ENCODE data around the gene DNAAF1.
"Not testable (repeated sequence)": the region's sequence is repeated elsewhere in the genome, so short reads cannot be mapped to it uniquely, and the experiment has no call there.

The DNAAF1 gene

DNA sequence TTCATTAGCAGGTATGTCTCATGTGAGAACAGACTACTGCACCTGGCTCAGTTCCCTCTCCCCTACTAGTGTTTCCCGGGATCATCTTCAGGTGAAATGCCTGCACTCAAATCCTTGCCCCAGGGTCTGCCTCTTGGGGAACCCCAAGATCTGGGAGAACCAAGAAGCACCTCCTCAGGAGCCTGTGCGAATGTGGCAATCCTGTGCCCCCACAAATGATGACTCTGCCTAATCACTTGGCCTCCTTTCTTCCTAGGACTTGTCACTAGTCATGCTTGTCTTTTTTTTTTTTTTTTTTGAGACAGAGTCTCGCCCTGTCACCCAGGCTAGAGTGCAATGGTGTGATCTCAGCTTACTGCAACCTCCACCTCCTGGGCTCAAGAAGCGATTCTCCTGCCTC lies 67.5 kb downstream of the DNAAF1 start:
- Histone ChIP-seq H3K36me3 (ENCODE audit: control insufficient read depth, insufficient read depth, low read length) (no peaks in the 10 kb centered on the region), H3K27me3 (ENCODE audit: control insufficient read depth, insufficient read depth, low read length) (no peaks in the 10 kb centered on the region), H3K4me1 (ENCODE audit: control insufficient read depth, insufficient read depth, low read length) (no peaks in the 10 kb centered on the region), H3K9ac (ENCODE audit: low read length) (no peak overlapping the region), H3K27ac (ENCODE audit: low read depth, low read length) (no peak overlapping the region), H3K4me3 (ENCODE audit: low read length) (no peak overlapping the region)

DNA sequence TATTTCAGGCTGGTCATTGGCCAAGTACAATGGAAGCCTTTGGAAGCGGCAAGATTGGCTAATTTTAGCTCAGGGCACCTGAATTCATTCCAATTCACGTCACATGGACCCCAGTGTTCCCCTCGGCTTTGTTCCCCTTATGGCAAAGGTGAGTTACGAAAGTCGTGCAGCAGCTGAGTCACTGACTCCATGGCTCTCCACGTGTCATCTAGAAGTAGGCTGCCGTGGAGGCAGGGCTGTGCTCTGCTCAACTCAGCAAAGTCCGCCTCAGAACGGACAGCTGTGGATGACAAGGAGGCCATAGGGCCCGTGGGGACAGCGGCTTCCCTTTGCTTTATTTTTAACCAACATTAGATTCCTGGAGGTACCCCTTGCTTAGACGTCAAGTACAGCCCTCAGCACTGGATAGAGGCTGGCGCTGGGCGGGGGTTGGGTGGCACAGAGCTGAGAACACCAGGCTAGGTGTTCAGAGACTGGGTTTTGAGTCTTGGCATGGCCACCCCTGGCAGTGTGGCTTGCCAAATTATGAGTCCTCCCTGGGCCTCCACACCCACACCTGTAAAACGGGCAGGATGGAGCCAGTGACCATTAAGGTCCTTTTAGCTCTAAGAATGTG lies 69.5 kb downstream of the DNAAF1 start:
- H3K27ac ChIP-seq (ENCODE audit: low read depth, low read length): no peak overlapping the region
- H3K36me3 ChIP-seq (ENCODE audit: control insufficient read depth, insufficient read depth, low read length): no peaks in the 10 kb centered on the region
- H3K4me1 ChIP-seq (ENCODE audit: control insufficient read depth, insufficient read depth, low read length): no peaks in the 10 kb centered on the region
- no peaks in the 10 kb centered on the region for H3K27me3 ChIP-seq (ENCODE audit: control insufficient read depth, insufficient read depth, low read length)
- H3K4me3 ChIP-seq (ENCODE audit: low read length): no peak overlapping the region
- no peak overlapping the region for H3K9ac ChIP-seq (ENCODE audit: low read length)

DNA sequence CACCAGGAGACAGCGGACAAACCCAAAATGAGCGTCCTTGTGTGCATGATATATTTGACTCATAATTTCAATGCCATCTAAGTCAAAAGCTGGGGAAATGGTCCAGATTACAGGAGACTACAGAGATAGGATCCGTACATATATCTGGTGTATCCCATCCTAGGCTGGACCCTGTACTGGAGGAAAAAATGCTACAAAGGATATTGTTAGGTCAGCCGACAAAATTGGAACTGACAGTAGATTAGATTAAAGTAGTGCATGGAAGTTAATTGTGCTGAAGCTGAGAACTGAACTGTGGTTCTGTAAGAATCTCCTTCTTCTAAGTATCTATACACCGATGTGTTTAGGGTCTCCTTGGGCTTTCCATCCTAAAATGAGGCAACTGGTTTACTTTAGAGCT lies 70.4 kb downstream of the DNAAF1 start:
- no peaks in the 10 kb centered on the region for H3K36me3 ChIP-seq (ENCODE audit: control insufficient read depth, insufficient read depth, low read length)
- H3K27me3 ChIP-seq (ENCODE audit: control insufficient read depth, insufficient read depth, low read length): no peaks in the 10 kb centered on the region
- H3K27ac ChIP-seq (ENCODE audit: low read depth, low read length): no peak overlapping the region
- H3K4me1 ChIP-seq (ENCODE audit: control insufficient read depth, insufficient read depth, low read length): no peaks in the 10 kb centered on the region
- H3K4me3 ChIP-seq (ENCODE audit: low read length): no peak overlapping the region
- no peak overlapping the region for H3K9ac ChIP-seq (ENCODE audit: low read length)

DNA sequence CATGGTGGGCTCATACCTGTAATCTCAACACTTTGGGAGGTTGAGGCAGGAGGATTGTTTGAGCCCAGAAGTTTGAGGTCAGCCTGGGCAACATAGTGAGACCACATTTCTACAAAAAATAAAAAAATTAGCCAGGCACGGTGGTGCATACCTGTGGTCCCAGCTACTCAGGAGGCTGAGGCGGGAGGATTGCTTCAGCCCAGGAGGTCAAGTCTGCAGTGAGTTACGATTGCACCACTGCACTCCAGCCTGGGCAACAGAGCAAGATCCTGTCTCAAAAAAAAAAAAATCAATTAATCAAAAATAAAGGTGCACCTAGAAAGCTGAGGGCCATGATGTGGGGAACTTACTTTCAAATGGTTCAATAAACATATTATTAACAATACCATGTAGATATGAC lies 71.0 kb downstream of the DNAAF1 start:
- H3K27ac ChIP-seq (ENCODE audit: low read depth, low read length); H3K9ac ChIP-seq (ENCODE audit: low read length); H3K27me3 ChIP-seq (ENCODE audit: control insufficient read depth, insufficient read depth, low read length); H3K36me3 ChIP-seq (ENCODE audit: control insufficient read depth, insufficient read depth, low read length); H3K4me3 ChIP-seq (ENCODE audit: low read length); H3K4me1 ChIP-seq (ENCODE audit: control insufficient read depth, insufficient read depth, low read length): not testable (repeated sequence)

- H3K4me1 ChIP-seq (ENCODE audit: control insufficient read depth, insufficient read depth, low read length): no peaks in the 10 kb centered on the region
- no peak overlapping the region for H3K27ac ChIP-seq (ENCODE audit: low read depth, low read length)
- H3K36me3 ChIP-seq (ENCODE audit: control insufficient read depth, insufficient read depth, low read length): no peaks in the 10 kb centered on the region
- no peaks in the 10 kb centered on the region for H3K27me3 ChIP-seq (ENCODE audit: control insufficient read depth, insufficient read depth, low read length)
- no peak overlapping the region for H3K4me3 ChIP-seq (ENCODE audit: low read length)
- H3K9ac ChIP-seq (ENCODE audit: low read length): no peak overlapping the region
These were observed 73.2 kb downstream of the DNAAF1 start for GRCh38 chr16:84218176-84218823.

DNA sequence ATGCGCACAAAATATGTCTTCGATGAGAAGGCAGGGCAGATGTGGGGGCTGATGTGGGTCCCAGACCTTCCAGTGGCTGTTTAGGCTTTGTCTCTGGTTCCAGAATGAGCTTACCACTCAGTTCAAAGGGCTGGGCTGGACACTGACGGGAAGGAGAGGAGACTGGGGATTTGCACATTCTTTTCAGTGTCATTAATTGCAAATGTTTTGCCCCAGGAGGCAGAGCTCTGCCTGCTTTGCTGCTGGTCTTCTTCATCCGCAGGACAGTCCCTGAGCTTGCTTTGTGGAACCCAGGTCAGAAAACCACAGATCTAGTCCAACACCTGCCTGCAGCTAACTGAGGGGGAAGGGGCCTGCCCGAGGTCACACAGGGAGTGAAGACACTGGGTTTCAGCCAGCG lies 73.8 kb downstream of the DNAAF1 start:
- Histone ChIP-seq H3K4me1 (ENCODE audit: control insufficient read depth, insufficient read depth, low read length) (no peaks in the 10 kb centered on the region), H3K9ac (ENCODE audit: low read length) (no peak overlapping the region), H3K36me3 (ENCODE audit: control insufficient read depth, insufficient read depth, low read length) (no peaks in the 10 kb centered on the region), H3K27ac (ENCODE audit: low read depth, low read length) (no peak overlapping the region), H3K4me3 (ENCODE audit: low read length) (no peak overlapping the region), H3K27me3 (ENCODE audit: control insufficient read depth, insufficient read depth, low read length) (no peaks in the 10 kb centered on the region)

- no peak overlapping the region for H3K9ac ChIP-seq (ENCODE audit: low read length)
- H3K27ac ChIP-seq (ENCODE audit: low read depth, low read length): no peak overlapping the region
- no peak overlapping the region for H3K4me3 ChIP-seq (ENCODE audit: low read length)
- no peaks in the 10 kb centered on the region for H3K4me1 ChIP-seq (ENCODE audit: control insufficient read depth, insufficient read depth, low read length)
- no peaks in the 10 kb centered on the region for H3K36me3 ChIP-seq (ENCODE audit: control insufficient read depth, insufficient read depth, low read length)
- no peaks in the 10 kb centered on the region for H3K27me3 ChIP-seq (ENCODE audit: control insufficient read depth, insufficient read depth, low read length)
These were observed 75.7 kb downstream of the DNAAF1 start for GRCh38 chr16:84220851-84221250.

DNA sequence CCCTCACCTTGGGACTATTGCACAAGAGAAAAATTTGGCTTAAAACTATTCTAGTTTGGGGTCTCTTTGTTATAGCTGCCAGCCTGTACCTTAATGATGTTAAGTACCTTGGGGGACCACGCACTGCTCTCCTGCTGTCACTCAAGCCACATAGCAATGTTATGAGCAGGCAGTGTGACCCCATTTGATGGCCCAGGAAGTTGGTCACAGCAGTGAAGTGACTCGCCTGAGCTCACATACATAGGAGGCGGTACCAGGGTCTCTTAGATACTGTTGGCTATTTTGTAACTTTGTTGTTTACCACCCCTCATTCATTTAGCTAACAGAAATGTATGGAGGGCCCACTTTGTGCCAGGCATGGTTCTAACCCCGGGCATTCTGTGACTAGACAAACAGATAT lies 78.3 kb downstream of the DNAAF1 start:
- H3K4me1 ChIP-seq (ENCODE audit: control insufficient read depth, insufficient read depth, low read length): peaks cover 2% of the 10 kb centered on the region
- no peaks in the 10 kb centered on the region for H3K27me3 ChIP-seq (ENCODE audit: control insufficient read depth, insufficient read depth, low read length)

DNA sequence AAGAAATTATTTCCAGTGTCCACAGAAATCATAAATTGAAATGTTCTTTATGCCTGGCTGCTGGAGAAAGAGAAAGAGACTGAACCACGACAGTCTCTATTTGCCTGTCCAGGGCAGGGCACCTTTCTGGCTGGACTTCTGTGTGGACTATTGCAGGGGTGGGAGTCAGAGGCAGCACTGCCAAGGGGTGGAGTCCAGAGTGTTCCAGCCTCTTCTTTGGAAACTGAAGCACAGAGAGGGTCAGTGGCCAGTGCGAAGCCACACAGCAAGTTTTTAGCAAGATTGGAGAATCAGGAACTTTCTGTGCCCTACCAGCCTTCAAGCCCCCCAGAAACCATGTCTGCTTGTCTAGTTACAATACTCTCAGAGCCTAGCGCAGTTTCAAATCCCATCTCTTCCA lies 79.4 kb downstream of the DNAAF1 start:
- Histone ChIP-seq H3K27ac (ENCODE audit: low read depth, low read length) (no peak overlapping the region), H3K4me3 (ENCODE audit: low read length) (no peak overlapping the region), H3K9ac (ENCODE audit: low read length) (no peak overlapping the region), H3K27me3 (ENCODE audit: control insufficient read depth, insufficient read depth, low read length) (no peaks in the 10 kb centered on the region), H3K4me1 (ENCODE audit: control insufficient read depth, insufficient read depth, low read length) (peaks cover 2% of the 10 kb centered on the region), H3K36me3 (ENCODE audit: control insufficient read depth, insufficient read depth, low read length) (no peaks in the 10 kb centered on the region)

More for the DNA sequence above, 78.3 kb downstream of the DNAAF1 start:
- Histone ChIP-seq H3K36me3 (ENCODE audit: control insufficient read depth, insufficient read depth, low read length) (no peaks in the 10 kb centered on the region), H3K4me3 (ENCODE audit: low read length) (no peak overlapping the region), H3K27ac (ENCODE audit: low read depth, low read length) (no peak overlapping the region), H3K9ac (ENCODE audit: low read length) (no peak overlapping the region)

GRCh38 chr16:84225126-84225525 lies 80.0 kb downstream of the DNAAF1 start:
- Histone ChIP-seq H3K4me1 (ENCODE audit: control insufficient read depth, insufficient read depth, low read length) (peaks cover 2% of the 10 kb centered on the region), H3K27ac (ENCODE audit: low read depth, low read length) (no peak overlapping the region), H3K4me3 (ENCODE audit: low read length) (no peak overlapping the region), H3K27me3 (ENCODE audit: control insufficient read depth, insufficient read depth, low read length) (no peaks in the 10 kb centered on the region), H3K9ac (ENCODE audit: low read length) (no peak overlapping the region), H3K36me3 (ENCODE audit: control insufficient read depth, insufficient read depth, low read length) (no peaks in the 10 kb centered on the region)

GRCh38 chr16:84225571-84225970 lies 80.5 kb downstream of the DNAAF1 start:
- H3K27me3 ChIP-seq (ENCODE audit: control insufficient read depth, insufficient read depth, low read length): no peaks in the 10 kb centered on the region
- H3K36me3 ChIP-seq (ENCODE audit: control insufficient read depth, insufficient read depth, low read length): no peaks in the 10 kb centered on the region

GRCh38 chr16:84226026-84226425 lies 80.9 kb downstream of the DNAAF1 start:
- no peak overlapping the region for H3K4me3 ChIP-seq (ENCODE audit: low read length)

More at GRCh38 chr16:84225571-84225970, 80.5 kb downstream of the DNAAF1 start:
- Histone ChIP-seq H3K4me3 (ENCODE audit: low read length) (no peak overlapping the region), H3K9ac (ENCODE audit: low read length) (no peak overlapping the region), H3K27ac (ENCODE audit: low read depth, low read length) (no peak overlapping the region), H3K4me1 (ENCODE audit: control insufficient read depth, insufficient read depth, low read length) (peaks cover 2% of the 10 kb centered on the region)

More at GRCh38 chr16:84226026-84226425, 80.9 kb downstream of the DNAAF1 start:
- H3K27ac ChIP-seq (ENCODE audit: low read depth, low read length): no peak overlapping the region
- H3K27me3 ChIP-seq (ENCODE audit: control insufficient read depth, insufficient read depth, low read length): no peaks in the 10 kb centered on the region
- no peaks in the 10 kb centered on the region for H3K36me3 ChIP-seq (ENCODE audit: control insufficient read depth, insufficient read depth, low read length)
- no peak overlapping the region for H3K9ac ChIP-seq (ENCODE audit: low read length)
- H3K4me1 ChIP-seq (ENCODE audit: control insufficient read depth, insufficient read depth, low read length): peaks cover 2% of the 10 kb centered on the region
